ENCODE data around the gene SLC10A7. TPM values are rescaled to one million over a fixed set of nuclear protein-coding genes. Genes with fewer than 3 reads are reported as not detected.
"Not testable (repeated sequence)": the region's sequence is repeated elsewhere in the genome, so short reads cannot be mapped to it uniquely, and the experiment has no call there.

SLC10A7 gene
- total RNA-seq, 4 donors from 2014 or later, result 10.1 to 24.5 (median 11.7) TPM

- peaks cover 7% of the 10 kb centered on the region for H3K4me1 ChIP-seq
- no peak for DNase-seq (ENCODE audit: low spot score in 2 of 2)
- no peaks in the 10 kb centered on the region for H3K9me3 ChIP-seq
- no peaks in the 10 kb centered on the region for H3K36me3 ChIP-seq
- 72% methylated on average over 2 of the region's 2 CpGs for WGBS
- H3K27ac ChIP-seq, result no peak overlapping the region
- no peaks in the 10 kb centered on the region for H3K27me3 ChIP-seq
- TF ChIP-seq CTCF (IDR thresholded peaks at IDR 0.05) (no peak), POLR2AphosphoS5 (IDR thresholded peaks at IDR 0.05) (no peak), POLR2A (IDR thresholded peaks at IDR 0.05) (no peak)
- no peak overlapping the region for H3K4me3 ChIP-seq
Observed at GRCh38 chr4:146370841-146371240, 150.9 kb downstream of the SLC10A7 start.

GRCh38 chr4:146369446-146369845, 152.3 kb downstream of the SLC10A7 start:
- DNase-seq (ENCODE audit: low spot score in 2 of 2), result no peak
- Histone ChIP-seq H3K4me1 (peaks cover 7% of the 10 kb centered on the region), H3K9me3 (no peaks in the 10 kb centered on the region), H3K36me3 (no peaks in the 10 kb centered on the region), H3K4me3 (no peak overlapping the region), H3K27me3 (no peaks in the 10 kb centered on the region), H3K27ac (no peak overlapping the region)
- 89% methylated on average over 3 of the region's 3 CpGs for WGBS
- TF ChIP-seq POLR2AphosphoS5 (IDR thresholded peaks at IDR 0.05), result no peak
- TF ChIP-seq POLR2A (IDR thresholded peaks at IDR 0.05), result no peak
- no peak for TF ChIP-seq EP300 (IDR thresholded peaks at IDR 0.05)
- no peak for TF ChIP-seq CTCF (IDR thresholded peaks at IDR 0.05)

- WGBS, result 35% methylated on average over 2 of the region's 2 CpGs
- Histone ChIP-seq H3K4me3 (no peak overlapping the region), H3K4me1 (peaks cover 7% of the 10 kb centered on the region), H3K36me3 (no peaks in the 10 kb centered on the region), H3K27me3 (no peaks in the 10 kb centered on the region), H3K9me3 (peaks cover 3% of the 10 kb centered on the region), H3K27ac (no peak overlapping the region)
- DNase-seq (ENCODE audit: low spot score in 2 of 2), result no peak
- TF ChIP-seq CTCF (IDR thresholded peaks at IDR 0.05), result no peak
- TF ChIP-seq POLR2A (IDR thresholded peaks at IDR 0.05), result no peak
- no peak for TF ChIP-seq POLR2AphosphoS5 (IDR thresholded peaks at IDR 0.05)
- TF ChIP-seq EP300 (IDR thresholded peaks at IDR 0.05), result no peak
Observed at GRCh38 chr4:146368209-146368608, 153.5 kb downstream of the SLC10A7 start.

GRCh38 chr4:146367347-146367746, 154.4 kb downstream of the SLC10A7 start:
- 82% methylated on average over 1 of the region's 1 CpG for WGBS
- H3K27me3 ChIP-seq, result no peaks in the 10 kb centered on the region
- DNase-seq (ENCODE audit: low spot score in 2 of 2), result no peak

GRCh38 chr4:146359771-146360170, 162.0 kb downstream of the SLC10A7 start:
- Histone ChIP-seq H3K4me3 (no peak overlapping the region), H3K4me1 (no peaks in the 10 kb centered on the region), H3K27ac (no peak overlapping the region), H3K36me3 (no peaks in the 10 kb centered on the region), H3K9me3 (peaks cover 9% of the 10 kb centered on the region), H3K27me3 (no peaks in the 10 kb centered on the region)
- DNase-seq (ENCODE audit: low spot score in 2 of 2), result no peak
- TF ChIP-seq EP300 (IDR thresholded peaks at IDR 0.05) (no peak), CTCF (IDR thresholded peaks at IDR 0.05) (no peak)

More at GRCh38 chr4:146367347-146367746, 154.4 kb downstream of the SLC10A7 start:
- Histone ChIP-seq H3K9me3 (peaks cover 9% of the 10 kb centered on the region), H3K4me3 (no peak overlapping the region), H3K4me1 (peaks cover 7% of the 10 kb centered on the region), H3K36me3 (no peaks in the 10 kb centered on the region), H3K27ac (no peak overlapping the region)
- TF ChIP-seq POLR2AphosphoS5 (IDR thresholded peaks at IDR 0.05), result no peak
- TF ChIP-seq POLR2A (IDR thresholded peaks at IDR 0.05), result no peak
- TF ChIP-seq EP300 (IDR thresholded peaks at IDR 0.05), result no peak
- no peak for TF ChIP-seq CTCF (IDR thresholded peaks at IDR 0.05)

- H3K36me3 ChIP-seq; DNase-seq (ENCODE audit: low spot score in 2 of 2); H3K4me3 ChIP-seq; H3K27me3 ChIP-seq; H3K9me3 ChIP-seq; H3K27ac ChIP-seq; H3K4me1 ChIP-seq: not testable (repeated sequence)
- 77% methylated on average over 4 of the region's 26 CpGs for WGBS
Observed at GRCh38 chr4:146350114-146350513, 171.6 kb downstream of the SLC10A7 start.
